DND-41 (cell line): ENCODE measurements around the gene TNFAIP8.

Experiments
- EZH2 ChIP-seq: IDR thresholded peaks from 3 replicates; pipeline ENCODE4 v1.6.1; 2012; ENCODE audit warnings: borderline replicate concordance, low read depth, mild to moderate bottlenecking, moderate library complexity, low read length, inconsistent platforms; ENCODE audit not compliant: severe bottlenecking
- TF ChIP-seq, protein P1 (sequence below): IDR thresholded peaks from 2 replicates; pipeline ENCODE4 v1.5.1; 2012; ENCODE audit warnings: borderline replicate concordance, low read length, moderate library complexity, mild to moderate bottlenecking; ENCODE audit not compliant: poor library complexity, severe bottlenecking; ENCODE audit errors: extremely low read depth

DNA sequence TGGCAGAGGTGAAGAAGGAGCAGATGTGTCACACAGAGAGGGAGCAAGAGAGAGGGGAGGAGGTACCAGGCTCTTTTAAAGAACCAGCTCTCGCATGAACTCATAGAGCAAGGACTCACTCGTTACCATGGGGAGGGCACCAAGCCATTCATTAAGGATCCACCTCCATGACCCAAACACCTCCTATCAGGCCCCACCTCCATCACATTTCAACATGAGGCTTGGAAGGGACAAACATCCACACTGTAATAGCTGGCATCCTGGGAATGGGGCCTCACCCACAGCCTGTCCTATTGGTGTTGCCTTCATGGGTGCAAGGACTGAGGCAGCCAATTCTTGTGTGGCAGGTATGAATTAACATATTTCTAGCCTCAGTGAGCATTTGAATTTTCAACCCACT, 11.6 kb upstream of the TNFAIP8 start:
- TF ChIP-seq, protein P1, sequence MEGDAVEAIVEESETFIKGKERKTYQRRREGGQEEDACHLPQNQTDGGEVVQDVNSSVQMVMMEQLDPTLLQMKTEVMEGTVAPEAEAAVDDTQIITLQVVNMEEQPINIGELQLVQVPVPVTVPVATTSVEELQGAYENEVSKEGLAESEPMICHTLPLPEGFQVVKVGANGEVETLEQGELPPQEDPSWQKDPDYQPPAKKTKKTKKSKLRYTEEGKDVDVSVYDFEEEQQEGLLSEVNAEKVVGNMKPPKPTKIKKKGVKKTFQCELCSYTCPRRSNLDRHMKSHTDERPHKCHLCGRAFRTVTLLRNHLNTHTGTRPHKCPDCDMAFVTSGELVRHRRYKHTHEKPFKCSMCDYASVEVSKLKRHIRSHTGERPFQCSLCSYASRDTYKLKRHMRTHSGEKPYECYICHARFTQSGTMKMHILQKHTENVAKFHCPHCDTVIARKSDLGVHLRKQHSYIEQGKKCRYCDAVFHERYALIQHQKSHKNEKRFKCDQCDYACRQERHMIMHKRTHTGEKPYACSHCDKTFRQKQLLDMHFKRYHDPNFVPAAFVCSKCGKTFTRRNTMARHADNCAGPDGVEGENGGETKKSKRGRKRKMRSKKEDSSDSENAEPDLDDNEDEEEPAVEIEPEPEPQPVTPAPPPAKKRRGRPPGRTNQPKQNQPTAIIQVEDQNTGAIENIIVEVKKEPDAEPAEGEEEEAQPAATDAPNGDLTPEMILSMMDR, result no peak
- no peak for TF ChIP-seq EZH2
